PC-3 (cell line): ENCODE results near the gene COL25A1. TPM values are rescaled to one million over a fixed set of nuclear protein-coding genes. Genes with fewer than 3 reads are reported as not detected.

Source experiments
- ATAC-seq: fragments of 200-7000 bp; cut with Tn5 transposase; 2 replicates; pipeline ENCODE4 v1.9.1; 2020; ENCODE audit warnings: mild to moderate bottlenecking, moderate library complexity
- BruUV-seq: library from RNA; stranded (reverse); fragments of 400-500 nt; replicated peaks from 2 replicates; lab custom pipeline; 2021; lab: Mats Ljungman, UMichigan
- CTCF ChIA-PET: fragments of 300-600 bp; sonication (Branson Sonifier 250); formaldehyde crosslinking; loops from one replicate; lab custom pipeline; 2022; ENCODE audit warnings: antibody characterized with exemption; lab: Charles Lee
- POLR2A ChIA-PET: fragments of 300-600 bp; sonication (Branson Sonifier 250); formaldehyde crosslinking; loops from one replicate; lab custom pipeline; 2022; ENCODE audit warnings: antibody characterized with exemption; ENCODE audit not compliant: unreplicated experiment; lab: Charles Lee
- DNase-seq: peaks from one replicate; pipeline ENCODE4 v3.0.0-alpha.2; 2015
- H2AFZ ChIP-seq: fragments of 300-600 bp; sonication (generic); 2 replicates; pipeline ENCODE4 v1.6.0; 2016; ENCODE audit warnings: antibody characterized with exemption, low read length
- H3F3A ChIP-seq: fragments of 300-600 bp; sonication (generic); one replicate; pipeline ENCODE4 v1.6.0; 2017; ENCODE audit warnings: antibody characterized with exemption, low read length, control low read depth, mild to moderate bottlenecking; ENCODE audit not compliant: unreplicated experiment
- H3K27ac ChIP-seq: fragments of 300-600 bp; sonication (generic); 2 replicates; pipeline ENCODE4 v1.5.1; 2016; ENCODE audit warnings: mild to moderate bottlenecking, low read length
- H3K27me3 ChIP-seq: fragments of 300-600 bp; sonication (generic); 2 replicates; pipeline ENCODE4 v1.6.1; 2016; ENCODE audit warnings: low read length, mixed read lengths
- H3K36me3 ChIP-seq: fragments of 300-600 bp; sonication (generic); 2 replicates; pipeline ENCODE4 v1.6.1; 2016; ENCODE audit warnings: low read depth, mixed run types, low read length, mixed read lengths
- H3K4me1 ChIP-seq: fragments of 300-600 bp; sonication (generic); 2 replicates; pipeline ENCODE4 v1.5.1; 2016; ENCODE audit warnings: low read length; ENCODE audit not compliant: insufficient read depth
- H3K4me2 ChIP-seq: fragments of 300-600 bp; sonication (generic); 2 replicates; pipeline ENCODE4 v1.6.0; 2016; ENCODE audit warnings: low read length
- H3K4me3 ChIP-seq: fragments of 300-600 bp; sonication (generic); 2 replicates; pipeline ENCODE4 v1.5.1; 2016; ENCODE audit warnings: mild to moderate bottlenecking, low read length, mixed read lengths
- H3K79me2 ChIP-seq: fragments of 300-600 bp; sonication (generic); 2 replicates; pipeline ENCODE4 v1.6.1; 2017; ENCODE audit warnings: low read length, mixed read lengths
- H3K9ac ChIP-seq: fragments of 300-600 bp; sonication (generic); 2 replicates; pipeline ENCODE4 v1.6.0; 2016; ENCODE audit warnings: mild to moderate bottlenecking, low read length
- H3K9me2 ChIP-seq: fragments of 300-600 bp; sonication (generic); replicated peaks from 2 replicates; pipeline ENCODE4 v1.6.1; 2016; ENCODE audit warnings: mixed run types, low read length, mixed read lengths
- H3K9me3 ChIP-seq: fragments of 300-600 bp; sonication (generic); 2 replicates; pipeline ENCODE4 v1.6.1; 2016; ENCODE audit warnings: low read length, mixed read lengths
- H4K20me1 ChIP-seq: fragments of 300-600 bp; sonication (generic); 2 replicates; pipeline ENCODE4 v1.6.1; 2016; ENCODE audit warnings: low read length, mixed read lengths
- EZH2 ChIP-seq: fragments of 300-600 bp; sonication (generic); IDR thresholded peaks from one replicate; pipeline ENCODE4 v1.6.1; 2017; ENCODE audit warnings: antibody characterized with exemption, mild to moderate bottlenecking, low read length; ENCODE audit not compliant: unreplicated experiment
- EZH2phosphoT487 ChIP-seq: fragments of 300-600 bp; sonication (generic); IDR thresholded peaks from 2 replicates; pipeline ENCODE4 v1.6.1; 2018; ENCODE audit warnings: mild to moderate bottlenecking, antibody characterized with exemption, low read length, borderline replicate concordance
- intact Hi-C: fragments of 100-400 bp; cut with micrococcal nuclease; formaldehyde crosslinking; loops from 2 replicates; pipeline ENCODE4 v1.9.0; 2023
- total RNA-seq: library from RNA; depleted of rRNA; stranded (reverse); fragments of >200 nt; gene quantifications from 2 replicates; pipeline ENCODE4 v1.2.3, GENCODE V29; 2014
- TF ChIP-seq, protein P1 (sequence below): fragments of 300-600 bp; sonication (generic); conservative IDR thresholded peaks from 2 replicates; pipeline ENCODE4 v1.5.1; 2017; ENCODE audit warnings: antibody characterized with exemption, low read depth, mild to moderate bottlenecking, low read length

Gene COL25A1
- total RNA-seq, 1 experiment from 2014 or later, result not detected

DNA sequence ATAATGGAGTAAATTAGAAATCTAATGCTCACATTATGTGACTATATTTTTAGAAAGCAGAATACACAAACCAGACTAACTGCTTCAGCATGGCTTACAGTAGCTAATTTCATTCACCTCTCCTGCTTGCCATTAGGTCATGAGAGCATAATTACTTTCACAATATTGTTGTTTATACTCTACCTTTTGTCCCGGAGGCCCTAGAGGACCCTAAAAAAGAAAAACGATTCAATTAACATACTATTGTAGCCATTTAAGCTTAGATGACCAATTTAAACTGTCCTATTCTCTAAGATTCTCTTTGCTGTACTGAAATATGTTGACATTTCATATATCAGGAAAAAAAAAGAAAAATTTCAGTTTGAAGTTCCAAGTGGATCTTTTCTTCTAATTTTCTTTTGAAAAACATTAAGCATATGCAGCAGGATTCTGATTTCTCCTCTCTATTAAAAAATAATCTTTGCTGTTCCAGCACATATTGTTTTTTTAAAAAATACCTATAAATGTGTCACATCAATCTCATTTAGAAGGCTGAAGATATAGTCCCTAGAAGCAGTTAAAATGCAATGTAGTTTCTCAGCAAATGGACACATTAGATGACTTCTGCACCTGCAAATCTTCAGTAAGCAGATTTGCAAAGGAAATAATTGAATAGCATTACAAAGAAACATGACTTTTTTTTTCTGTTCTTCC, 381.9 kb downstream of the COL25A1 start:
- BruUV-seq, result no TSS peak

DNA sequence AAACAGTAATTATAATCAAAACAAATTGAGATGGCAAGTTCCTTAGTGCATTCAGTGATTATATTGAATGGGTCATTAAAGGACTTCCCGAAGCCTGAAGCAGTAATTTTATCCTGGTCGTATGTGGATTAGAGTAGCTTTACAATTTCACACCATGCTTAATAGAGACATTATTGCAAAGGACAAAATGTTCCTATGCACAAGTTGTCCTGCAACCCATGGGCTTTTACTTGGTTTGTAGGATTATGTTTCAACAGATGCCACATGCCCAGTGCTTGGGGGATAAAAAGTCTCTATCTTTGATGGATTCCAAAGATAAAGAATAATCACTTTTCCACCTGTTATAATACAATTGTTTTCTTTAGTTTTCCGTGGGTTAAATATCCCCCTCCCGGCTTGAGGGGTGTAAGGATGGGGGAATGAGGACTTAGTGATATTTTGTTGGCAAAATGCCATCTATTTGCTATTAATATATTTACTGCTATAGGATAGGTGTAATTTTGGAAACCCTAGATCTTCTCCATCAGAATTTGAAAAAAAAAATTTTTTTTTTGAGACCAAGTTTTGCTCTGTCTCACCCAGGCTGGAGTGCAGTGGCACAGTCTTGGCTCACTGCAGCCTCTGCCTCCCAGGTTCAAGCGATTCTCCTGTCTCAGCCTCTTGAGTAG, 383.1 kb downstream of the COL25A1 start:
- Histone ChIP-seq H3K9me3 (no peaks in the 10 kb centered on the region), H3K4me1 (no peaks in the 10 kb centered on the region)

More for the DNA sequence above, 381.9 kb downstream of the COL25A1 start:
- CTCF ChIA-PET, result no interaction called here
- Histone ChIP-seq H3F3A (no peaks in the 10 kb centered on the region), H3K79me2 (no peaks in the 10 kb centered on the region), H3K9ac (no peak overlapping the region), H3K36me3 (no peaks in the 10 kb centered on the region), H3K4me1 (no peaks in the 10 kb centered on the region), H3K27me3 (peaks cover 28% of the 10 kb centered on the region), H3K9me3 (no peaks in the 10 kb centered on the region), H4K20me1 (no peaks in the 10 kb centered on the region), H2AFZ (no peak overlapping the region), H3K27ac (no peak overlapping the region), H3K4me3 (no peak overlapping the region), H3K9me2 (no peaks in the 10 kb centered on the region), H3K4me2 (no peak overlapping the region)
- ATAC-seq (no peak), DNase-seq (no peak)
- TF ChIP-seq EZH2 (no peak), EZH2phosphoT487 (no peak)
- TF ChIP-seq, protein P1, sequence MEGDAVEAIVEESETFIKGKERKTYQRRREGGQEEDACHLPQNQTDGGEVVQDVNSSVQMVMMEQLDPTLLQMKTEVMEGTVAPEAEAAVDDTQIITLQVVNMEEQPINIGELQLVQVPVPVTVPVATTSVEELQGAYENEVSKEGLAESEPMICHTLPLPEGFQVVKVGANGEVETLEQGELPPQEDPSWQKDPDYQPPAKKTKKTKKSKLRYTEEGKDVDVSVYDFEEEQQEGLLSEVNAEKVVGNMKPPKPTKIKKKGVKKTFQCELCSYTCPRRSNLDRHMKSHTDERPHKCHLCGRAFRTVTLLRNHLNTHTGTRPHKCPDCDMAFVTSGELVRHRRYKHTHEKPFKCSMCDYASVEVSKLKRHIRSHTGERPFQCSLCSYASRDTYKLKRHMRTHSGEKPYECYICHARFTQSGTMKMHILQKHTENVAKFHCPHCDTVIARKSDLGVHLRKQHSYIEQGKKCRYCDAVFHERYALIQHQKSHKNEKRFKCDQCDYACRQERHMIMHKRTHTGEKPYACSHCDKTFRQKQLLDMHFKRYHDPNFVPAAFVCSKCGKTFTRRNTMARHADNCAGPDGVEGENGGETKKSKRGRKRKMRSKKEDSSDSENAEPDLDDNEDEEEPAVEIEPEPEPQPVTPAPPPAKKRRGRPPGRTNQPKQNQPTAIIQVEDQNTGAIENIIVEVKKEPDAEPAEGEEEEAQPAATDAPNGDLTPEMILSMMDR, result no peak
- POLR2A ChIA-PET, result no interaction called here
- intact Hi-C loops, result no loop called here

More for the DNA sequence above, 383.1 kb downstream of the COL25A1 start:
- H3K79me2 ChIP-seq, result no peaks in the 10 kb centered on the region
- H4K20me1 ChIP-seq, result no peaks in the 10 kb centered on the region
- POLR2A ChIA-PET, result no interaction called here
- H3K4me3 ChIP-seq, result no peak overlapping the region
- TF ChIP-seq, protein P1, result no peak
- TF ChIP-seq EZH2phosphoT487, result no peak
- no peak for TF ChIP-seq EZH2
- no peak overlapping the region for H3K9ac ChIP-seq
- no peak for ATAC-seq
- no peaks in the 10 kb centered on the region for H3K9me2 ChIP-seq
- H3K27ac ChIP-seq, result no peak overlapping the region
- intact Hi-C loops, result no loop called here
- CTCF ChIA-PET, result no interaction called here
- no peak for DNase-seq
- no peaks in the 10 kb centered on the region for H3F3A ChIP-seq
- BruUV-seq, result no TSS peak
- no peak overlapping the region for H3K4me2 ChIP-seq
- no peak overlapping the region for H2AFZ ChIP-seq
- no peaks in the 10 kb centered on the region for H3K36me3 ChIP-seq
- peaks cover 26% of the 10 kb centered on the region for H3K27me3 ChIP-seq
